Measurements from ENCODE around the gene DNAAF9. TPM values are rescaled to one million over a fixed set of nuclear protein-coding genes. Genes with fewer than 3 reads are reported as not detected.

DNAAF9 gene
- total and polyA plus RNA-seq, 2 of the 4 experiments (the other 2 are of a cell fraction), result 7.9 to 8.2 TPM

DNA sequence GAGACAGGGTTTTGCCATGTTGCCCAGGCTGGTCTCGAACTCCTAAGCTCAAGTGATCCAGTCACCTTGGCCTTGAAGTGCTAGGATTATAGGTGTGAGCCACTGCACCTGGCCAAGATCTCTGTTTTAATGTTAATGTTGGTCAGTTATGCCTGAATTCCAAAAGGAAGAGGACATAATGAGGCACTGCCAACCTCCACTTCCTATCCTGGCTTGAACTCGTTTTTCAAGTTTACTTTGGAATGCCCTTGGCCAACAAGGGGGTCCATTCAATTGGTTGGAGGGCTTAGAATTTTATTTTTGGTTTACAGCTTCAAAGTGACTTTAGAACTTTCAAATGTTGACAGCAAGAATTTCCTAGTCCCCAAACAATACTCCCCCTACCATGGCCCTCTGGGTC is 29.8 kb downstream of the DNAAF9 start:
- Histone ChIP-seq H3K27me3 (ENCODE audit: control insufficient read depth, insufficient read depth, low read length) (no peaks in the 10 kb centered on the region), H3K9me3 (ENCODE audit: control insufficient read depth, insufficient read depth, low read length) (no peaks in the 10 kb centered on the region), H3K4ac (ENCODE audit: low read depth, low read length) (no peak overlapping the region), H3K79me1 (ENCODE audit: low read depth in 1 of 2, low read length in 2 of 2) (peaks cover 29 to 55% of the 10 kb centered on the region in 2 experiments), H3K4me3 (ENCODE audit: insufficient read depth, low read depth, low read length) (no peak overlapping the region), H4K20me1 (ENCODE audit: insufficient read depth, low read length) (peaks cover 33% of the 10 kb centered on the region), H2BK20ac (ENCODE audit: low read depth, low read length) (no peak overlapping the region), H2BK5ac (ENCODE audit: low read depth, low read length, poor library complexity, severe bottlenecking) (no peak overlapping the region), H2BK120ac (ENCODE audit: low read depth, low read length) (no peak overlapping the region), H4K91ac (ENCODE audit: insufficient read depth, low read depth, low read length) (no peak overlapping the region), H2AFZ (replicated peaks; ENCODE audit: low read length, poor library complexity) (no peak overlapping the region), H3K9ac (ENCODE audit: low read depth, low read length) (no peak overlapping the region), H3K4me1 (ENCODE audit: control insufficient read depth, insufficient read depth, low read length) (peaks cover 10% of the 10 kb centered on the region), H2BK15ac (ENCODE audit: low read depth, low read length) (no peak overlapping the region), H2AK9ac (replicated peaks; ENCODE audit: low read depth, low read length, poor library complexity) (no peak overlapping the region), H3K56ac (ENCODE audit: extremely low read depth, insufficient read depth, low read length) (no peak overlapping the region), H3K14ac (replicated peaks; ENCODE audit: low read depth, low read length) (no peak overlapping the region), H3K9me1 (ENCODE audit: insufficient read depth, low read length) (peaks cover 21% of the 10 kb centered on the region), H4K5ac (ENCODE audit: low read depth, low read length) (no peak overlapping the region), H4K8ac (ENCODE audit: low read depth in 2 of 2, low read length in 2 of 2) (no peak overlapping the region), H3K36me3 (ENCODE audit: control insufficient read depth, insufficient read depth, low read length) (peaks cover 34% of the 10 kb centered on the region), H3K18ac (ENCODE audit: low read depth, low read length) (no peak overlapping the region), H3K4me2 (ENCODE audit: low read depth, low read length) (no peak overlapping the region), H3K27ac (ENCODE audit: insufficient read depth, low read length) (no peak overlapping the region), H2AK5ac (ENCODE audit: low read depth, low read length) (no peak overlapping the region), H3K23ac (ENCODE audit: low read depth, low read length) (no peak overlapping the region)
- in situ Hi-C loops (cut with MboI; ENCODE audit: low sequenced_read_pairs) (no loop called here), intact Hi-C loops (cut with micrococcal nuclease) (no loop called here), dilution Hi-C loops (cut with HindIII; ENCODE audit: low sequenced_read_pairs, unreplicated experiment) (no loop called here)
- no peak for TF ChIP-seq CEBPB (IDR thresholded peaks at IDR 0.05; ENCODE audit: low read depth, low read length)
- TF ChIP-seq RAD21 (IDR thresholded peaks at IDR 0.05; ENCODE audit: low read length), result no peak
- TF ChIP-seq MXI1 (IDR thresholded peaks at IDR 0.05; ENCODE audit: borderline replicate concordance, low read depth, low read length), result no peak
- TF ChIP-seq MAZ (IDR thresholded peaks at IDR 0.05; ENCODE audit: borderline replicate concordance, low read depth, low read length), result no peak
- DNase-seq (no peak), ATAC-seq (ENCODE audit: low read depth) (no peak)
- no CpG with 5 or more reads among the region's 2 CpGs for WGBS, 2 experiments (ENCODE audit: extremely low coverage in 2 of 2, insufficient read length in 1 of 2)
- ChIA-PET POLR2A (ENCODE audit: unreplicated experiment) (no interaction called here), CTCF (no interaction called here)
- no TSS peak for BruUV-seq (replicated peaks)

Data from IMR-90 (cell line).